ENCODE data around the gene MKX. TPM values are rescaled to one million over a fixed set of nuclear protein-coding genes. Genes with fewer than 3 reads are reported as not detected.

Gene MKX
- total and polyA plus RNA-seq, 2 donors (not counting 3 experiments of a cell fraction or from before 2014, with no cell fraction given) = not detected

DNA sequence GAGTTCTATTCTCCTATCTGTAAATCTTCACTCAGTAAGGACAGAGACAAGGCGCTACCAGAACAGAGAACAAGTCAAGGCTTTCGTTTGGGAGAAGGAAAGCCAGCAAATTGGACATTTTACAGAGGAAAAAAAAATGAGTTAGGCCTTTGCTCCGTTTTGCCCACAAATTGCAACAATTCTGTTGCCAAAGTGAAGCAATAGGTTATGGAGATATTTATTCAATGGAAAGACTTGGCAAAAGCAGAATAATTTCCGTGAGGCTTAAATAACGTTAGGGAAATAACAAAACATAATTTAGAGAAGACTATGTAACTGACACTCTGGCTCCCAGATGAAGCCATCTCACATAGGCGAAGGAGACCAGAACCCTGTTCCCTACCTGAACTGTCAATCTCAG is 67.5 kb downstream of the MKX start:
- Histone ChIP-seq H3K4me2 (ENCODE audit: insufficient read depth, low read length) (no peak overlapping the region), H3K27ac (ENCODE audit: insufficient read depth, low read depth, low read length) (no peak overlapping the region), H3K9me3 (replicated peaks; ENCODE audit: control insufficient read depth, insufficient read depth, low read length) (no peaks in the 10 kb centered on the region), H3K27me3 (ENCODE audit: control insufficient read depth in 2 of 2, insufficient read depth in 2 of 2, low read length in 2 of 2) (peaks cover 0 to 3% of the 10 kb centered on the region in 2 experiments), H3K9me1 (replicated peaks; ENCODE audit: control insufficient read depth, extremely low read depth, insufficient read depth, low read length) (no peaks in the 10 kb centered on the region), H3K79me2 (ENCODE audit: control insufficient read depth, insufficient read depth, low read length) (no peaks in the 10 kb centered on the region), H4K20me1 (replicated peaks; ENCODE audit: control insufficient read depth, extremely low read depth, insufficient read depth, low read length) (no peaks in the 10 kb centered on the region), H2AFZ (ENCODE audit: low read depth, low read length) (no peak overlapping the region), H3K4me3 (replicated peaks in 1 of 3; ENCODE audit: insufficient read depth in 1 of 3, low read depth in 1 of 3, low read length in 3 of 3) (no peak overlapping the region), H3K9ac (replicated peaks; ENCODE audit: extremely low read depth, insufficient read depth, low read length) (no peak overlapping the region), H3K36me3 (ENCODE audit: control insufficient read depth in 2 of 2, extremely low read depth in 1 of 2, insufficient read depth in 2 of 2, low read length in 2 of 2) (no peaks in the 10 kb centered on the region), H3K4me1 (ENCODE audit: control insufficient read depth, extremely low read depth, insufficient read depth, low read length) (no peaks in the 10 kb centered on the region)
- no TSS peak for BruUV-seq (replicated peaks)
- dilution Hi-C loops (cut with MboI; ENCODE audit: extremely low pct_ligation_motif_present, low sequenced_read_pairs) (no loop called here), intact Hi-C loops (cut with micrococcal nuclease) (no loop called here)
- ChIA-PET POLR2A (no interaction called here), CTCF (interaction anchor here (3.1 kb wide), 1 partner anchor 9 kb away, joined by 13 read pairs; no protein-coding TSS in a partner anchor)
- TF ChIP-seq GATA2 (IDR thresholded peaks at IDR 0.05; ENCODE audit: insufficient read depth, insufficient read length, low read depth, low read length) (no peak), POLR2A (IDR thresholded peaks at IDR 0.05; ENCODE audit: low read depth, low read length) (no peak), POLR2AphosphoS5 (IDR thresholded peaks at IDR 0.05; ENCODE audit: insufficient read depth, low read depth, low read length) (no peak), FOS (IDR thresholded peaks at IDR 0.05; ENCODE audit: borderline replicate concordance, insufficient read depth, low read length) (no peak), EZH2 (IDR thresholded peaks at IDR 0.05; ENCODE audit: borderline replicate concordance, low read depth, low read length, severe bottlenecking) (no peak)
- TF ChIP-seq, protein P1, sequence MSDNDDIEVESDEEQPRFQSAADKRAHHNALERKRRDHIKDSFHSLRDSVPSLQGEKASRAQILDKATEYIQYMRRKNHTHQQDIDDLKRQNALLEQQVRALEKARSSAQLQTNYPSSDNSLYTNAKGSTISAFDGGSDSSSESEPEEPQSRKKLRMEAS (IDR thresholded peaks at IDR 0.05; ENCODE audit: insufficient read depth, insufficient read length) = no peak
- TF ChIP-seq, protein P2, sequence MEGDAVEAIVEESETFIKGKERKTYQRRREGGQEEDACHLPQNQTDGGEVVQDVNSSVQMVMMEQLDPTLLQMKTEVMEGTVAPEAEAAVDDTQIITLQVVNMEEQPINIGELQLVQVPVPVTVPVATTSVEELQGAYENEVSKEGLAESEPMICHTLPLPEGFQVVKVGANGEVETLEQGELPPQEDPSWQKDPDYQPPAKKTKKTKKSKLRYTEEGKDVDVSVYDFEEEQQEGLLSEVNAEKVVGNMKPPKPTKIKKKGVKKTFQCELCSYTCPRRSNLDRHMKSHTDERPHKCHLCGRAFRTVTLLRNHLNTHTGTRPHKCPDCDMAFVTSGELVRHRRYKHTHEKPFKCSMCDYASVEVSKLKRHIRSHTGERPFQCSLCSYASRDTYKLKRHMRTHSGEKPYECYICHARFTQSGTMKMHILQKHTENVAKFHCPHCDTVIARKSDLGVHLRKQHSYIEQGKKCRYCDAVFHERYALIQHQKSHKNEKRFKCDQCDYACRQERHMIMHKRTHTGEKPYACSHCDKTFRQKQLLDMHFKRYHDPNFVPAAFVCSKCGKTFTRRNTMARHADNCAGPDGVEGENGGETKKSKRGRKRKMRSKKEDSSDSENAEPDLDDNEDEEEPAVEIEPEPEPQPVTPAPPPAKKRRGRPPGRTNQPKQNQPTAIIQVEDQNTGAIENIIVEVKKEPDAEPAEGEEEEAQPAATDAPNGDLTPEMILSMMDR (IDR thresholded peaks at IDR 0.05; ENCODE audit: extremely low read depth in 1 of 2, insufficient read depth in 1 of 2, low read depth in 1 of 2, low read length in 2 of 2) = no peak
- no peak for FAIRE-seq
- DNase-seq (ENCODE audit: low read depth, low spot score) = no peak

Data from endothelial cell of umbilical vein (primary cell).